ENCODE measurements around the gene SFXN5. TPM values are rescaled to one million over a fixed set of nuclear protein-coding genes. Genes with fewer than 3 reads are reported as not detected.

SFXN5 gene
- total and polyA plus RNA-seq, 2 of the 4 experiments (the other 2 are of a cell fraction): 8.6 to 17.0 TPM

- Histone ChIP-seq H3K9me1 (ENCODE audit: insufficient read depth, low read length) (peaks cover 13% of the 10 kb centered on the region), H3K4me1 (ENCODE audit: control insufficient read depth, insufficient read depth, low read length) (peaks cover 22% of the 10 kb centered on the region), H2AK5ac (ENCODE audit: low read depth, low read length) (no peak overlapping the region), H3K18ac (ENCODE audit: low read depth, low read length) (no peak overlapping the region), H3K36me3 (ENCODE audit: control insufficient read depth, insufficient read depth, low read length) (peaks cover 55% of the 10 kb centered on the region), H3K9me3 (ENCODE audit: control insufficient read depth, insufficient read depth, low read length) (no peaks in the 10 kb centered on the region), H4K91ac (ENCODE audit: insufficient read depth, low read depth, low read length) (no peak overlapping the region), H2BK15ac (ENCODE audit: low read depth, low read length) (no peak overlapping the region), H2BK120ac (ENCODE audit: low read depth, low read length) (no peak overlapping the region), H3K4ac (ENCODE audit: low read depth, low read length) (no peak overlapping the region), H3K14ac (replicated peaks; ENCODE audit: low read depth, low read length) (no peak overlapping the region), H3K23ac (ENCODE audit: low read depth, low read length) (no peak overlapping the region), H3K27me3 (ENCODE audit: control insufficient read depth, insufficient read depth, low read length) (no peaks in the 10 kb centered on the region), H4K8ac (ENCODE audit: low read depth in 2 of 2, low read length in 2 of 2) (no peak overlapping the region), H3K4me3 (ENCODE audit: insufficient read depth, low read depth, low read length) (no peak overlapping the region), H3K79me1 (ENCODE audit: low read depth in 1 of 2, low read length in 2 of 2) (peaks cover 30 to 89% of the 10 kb centered on the region in 2 experiments), H2AK9ac (replicated peaks; ENCODE audit: low read depth, low read length, poor library complexity) (no peak overlapping the region), H4K20me1 (ENCODE audit: insufficient read depth, low read length) (peaks cover 66% of the 10 kb centered on the region), H3K9ac (ENCODE audit: low read depth, low read length) (no peak overlapping the region), H3K4me2 (ENCODE audit: low read depth, low read length) (no peak overlapping the region), H4K5ac (ENCODE audit: low read depth, low read length) (no peak overlapping the region), H2BK20ac (ENCODE audit: low read depth, low read length) (no peak overlapping the region), H2BK5ac (ENCODE audit: low read depth, low read length, poor library complexity, severe bottlenecking) (no peak overlapping the region), H2AFZ (replicated peaks; ENCODE audit: low read length, poor library complexity) (no peak overlapping the region), H3K27ac (ENCODE audit: insufficient read depth, low read length) (no peak overlapping the region), H3K56ac (ENCODE audit: extremely low read depth, insufficient read depth, low read length) (peak overlapping the region; percentile 52; the same call in 1 of the 2 replicates)
- ChIA-PET CTCF (interaction anchor here (0.6 to 3.8 kb wide), 2 partner anchors 43 to 72 kb away, joined by 3 to 31 read pairs; no protein-coding TSS in a partner anchor), POLR2A (ENCODE audit: unreplicated experiment) (no interaction called here)
- in situ Hi-C loops (cut with MboI; ENCODE audit: low sequenced_read_pairs) (no loop called here), dilution Hi-C loops (cut with HindIII; ENCODE audit: low sequenced_read_pairs, unreplicated experiment) (no loop called here), intact Hi-C loops (cut with micrococcal nuclease) (loop anchor here (2.0 kb wide), 2 partner anchors 129 to 191 kb away; no protein-coding TSS in a partner anchor)
- DNase-seq (no peak), ATAC-seq (ENCODE audit: low read depth) (no peak)
- 100% methylated on average over 1 of the region's 7 CpGs; no CpG with 5 or more reads in 1 of the 2 experiments for WGBS, 2 experiments (ENCODE audit: extremely low coverage in 2 of 2, insufficient read length in 1 of 2)
- no TSS peak for BruUV-seq (replicated peaks)
- TF ChIP-seq, protein P1, sequence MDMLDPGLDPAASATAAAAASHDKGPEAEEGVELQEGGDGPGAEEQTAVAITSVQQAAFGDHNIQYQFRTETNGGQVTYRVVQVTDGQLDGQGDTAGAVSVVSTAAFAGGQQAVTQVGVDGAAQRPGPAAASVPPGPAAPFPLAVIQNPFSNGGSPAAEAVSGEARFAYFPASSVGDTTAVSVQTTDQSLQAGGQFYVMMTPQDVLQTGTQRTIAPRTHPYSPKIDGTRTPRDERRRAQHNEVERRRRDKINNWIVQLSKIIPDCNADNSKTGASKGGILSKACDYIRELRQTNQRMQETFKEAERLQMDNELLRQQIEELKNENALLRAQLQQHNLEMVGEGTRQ (IDR thresholded peaks at IDR 0.05; ENCODE audit: low read depth, low read length): no peak
- TF ChIP-seq SMC3 (IDR thresholded peaks at IDR 0.05; ENCODE audit: low read depth, low read length): no peak
- TF ChIP-seq MAFK (IDR thresholded peaks at IDR 0.05; ENCODE audit: low read depth, low read length): no peak
- TF ChIP-seq, protein P2, sequence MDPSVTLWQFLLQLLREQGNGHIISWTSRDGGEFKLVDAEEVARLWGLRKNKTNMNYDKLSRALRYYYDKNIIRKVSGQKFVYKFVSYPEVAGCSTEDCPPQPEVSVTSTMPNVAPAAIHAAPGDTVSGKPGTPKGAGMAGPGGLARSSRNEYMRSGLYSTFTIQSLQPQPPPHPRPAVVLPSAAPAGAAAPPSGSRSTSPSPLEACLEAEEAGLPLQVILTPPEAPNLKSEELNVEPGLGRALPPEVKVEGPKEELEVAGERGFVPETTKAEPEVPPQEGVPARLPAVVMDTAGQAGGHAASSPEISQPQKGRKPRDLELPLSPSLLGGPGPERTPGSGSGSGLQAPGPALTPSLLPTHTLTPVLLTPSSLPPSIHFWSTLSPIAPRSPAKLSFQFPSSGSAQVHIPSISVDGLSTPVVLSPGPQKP (IDR thresholded peaks at IDR 0.05; ENCODE audit: borderline replicate concordance, low read depth, low read length): no peak
- TF ChIP-seq RCOR1 (IDR thresholded peaks at IDR 0.05; ENCODE audit: insufficient replicate concordance, low read length): no peak
- TF ChIP-seq NFE2L2 (IDR thresholded peaks at IDR 0.05; ENCODE audit: low read depth, low read length): no peak
- TF ChIP-seq CHD1 (IDR thresholded peaks at IDR 0.05; ENCODE audit: low read depth, low read length): no peak
- TF ChIP-seq CEBPB (IDR thresholded peaks at IDR 0.05; ENCODE audit: low read depth, low read length): no peak
- no peak for TF ChIP-seq RAD21 (IDR thresholded peaks at IDR 0.05; ENCODE audit: low read length)
- TF ChIP-seq FOS (IDR thresholded peaks at IDR 0.05; ENCODE audit: low read depth, low read length): no peak
- no peak for TF ChIP-seq RFX5 (IDR thresholded peaks at IDR 0.05; ENCODE audit: low read depth, low read length)
- TF ChIP-seq BHLHE40 (IDR thresholded peaks at IDR 0.05; ENCODE audit: low read depth, low read length): no peak
- TF ChIP-seq, protein P3, sequence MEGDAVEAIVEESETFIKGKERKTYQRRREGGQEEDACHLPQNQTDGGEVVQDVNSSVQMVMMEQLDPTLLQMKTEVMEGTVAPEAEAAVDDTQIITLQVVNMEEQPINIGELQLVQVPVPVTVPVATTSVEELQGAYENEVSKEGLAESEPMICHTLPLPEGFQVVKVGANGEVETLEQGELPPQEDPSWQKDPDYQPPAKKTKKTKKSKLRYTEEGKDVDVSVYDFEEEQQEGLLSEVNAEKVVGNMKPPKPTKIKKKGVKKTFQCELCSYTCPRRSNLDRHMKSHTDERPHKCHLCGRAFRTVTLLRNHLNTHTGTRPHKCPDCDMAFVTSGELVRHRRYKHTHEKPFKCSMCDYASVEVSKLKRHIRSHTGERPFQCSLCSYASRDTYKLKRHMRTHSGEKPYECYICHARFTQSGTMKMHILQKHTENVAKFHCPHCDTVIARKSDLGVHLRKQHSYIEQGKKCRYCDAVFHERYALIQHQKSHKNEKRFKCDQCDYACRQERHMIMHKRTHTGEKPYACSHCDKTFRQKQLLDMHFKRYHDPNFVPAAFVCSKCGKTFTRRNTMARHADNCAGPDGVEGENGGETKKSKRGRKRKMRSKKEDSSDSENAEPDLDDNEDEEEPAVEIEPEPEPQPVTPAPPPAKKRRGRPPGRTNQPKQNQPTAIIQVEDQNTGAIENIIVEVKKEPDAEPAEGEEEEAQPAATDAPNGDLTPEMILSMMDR (conservative IDR thresholded peaks at IDR 0.05; ENCODE audit: low read depth, low read length): no peak
- no peak for TF ChIP-seq MAZ (IDR thresholded peaks at IDR 0.05; ENCODE audit: borderline replicate concordance, low read depth, low read length)
Observed at GRCh38 chr2:73083886-73084800, 12.6 kb upstream of the SFXN5 start.

All from IMR-90 (cell line).